Esophagus squamous epithelium (tissue), 4 donors: ENCODE data around the gene USP53.

Experiments used
- CTCF ChIP-seq, 6 experiments: fragments of 450-650 bp in 4 of 6; fragments of 200-600 bp in 2 of 6; sonication (generic) in 2 of 6; IDR thresholded peaks; one replicate each; pipeline ENCODE4 v1.5.1; 2016 to 2019; ENCODE audit warnings: antibody characterized with exemption in 6 of 6, mild to moderate bottlenecking in 4 of 6, moderate library complexity in 4 of 6
- POLR2A ChIP-seq, 4 donors: fragments of 450-650 bp; IDR thresholded peaks; one replicate each; pipeline ENCODE4 v1.6.1; 2017; ENCODE audit warnings: antibody characterized with exemption in 4 of 4, mild to moderate bottlenecking in 4 of 4, moderate library complexity in 3 of 4

GRCh38 chr4:119315036-119315435 lies 102.5 kb downstream of the USP53 start:
- TF ChIP-seq CTCF (IDR thresholded peaks at IDR 0.05) (no peak), POLR2A (IDR thresholded peaks at IDR 0.05) (no peak)
